ENCODE measurements around the gene REN. TPM values are rescaled to one million over a fixed set of nuclear protein-coding genes. Genes with fewer than 3 reads are reported as not detected.

REN gene
- total RNA-seq, 3 donors from 2014 or later = not detected

DNA sequence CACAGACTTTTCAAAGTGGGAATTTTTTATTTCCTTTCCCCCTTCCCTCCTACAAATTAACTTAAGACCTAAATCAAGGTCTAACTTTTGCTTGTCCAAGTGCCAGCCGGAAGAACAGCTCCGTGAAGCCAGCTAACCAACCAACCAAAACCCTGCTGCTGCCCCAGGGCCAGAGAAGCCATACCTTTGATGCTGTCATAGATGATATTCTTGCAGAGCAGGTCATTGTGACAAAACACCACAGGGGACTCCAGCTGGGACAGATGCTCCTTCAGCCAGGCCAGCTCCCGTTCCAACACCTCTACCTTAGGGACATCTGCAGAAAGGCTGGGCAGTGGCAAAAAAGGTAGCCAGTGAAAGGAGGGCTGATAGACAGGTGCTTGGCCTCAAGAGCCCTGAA, 25.0 kb downstream of the REN start:
- Mint-ChIP-seq H3K9me3 (no peaks in the 10 kb centered on the region), H3K27me3 (ENCODE audit: low read depth) (no peaks in the 10 kb centered on the region), H3K4me3 (no peak overlapping the region), H3K36me3 (ENCODE audit: insufficient read depth) (peaks cover 7% of the 10 kb centered on the region), H3K4me1 (ENCODE audit: low read depth) (no peaks in the 10 kb centered on the region)
- no peak for DNase-seq
- ATAC-seq = no peak

DNA sequence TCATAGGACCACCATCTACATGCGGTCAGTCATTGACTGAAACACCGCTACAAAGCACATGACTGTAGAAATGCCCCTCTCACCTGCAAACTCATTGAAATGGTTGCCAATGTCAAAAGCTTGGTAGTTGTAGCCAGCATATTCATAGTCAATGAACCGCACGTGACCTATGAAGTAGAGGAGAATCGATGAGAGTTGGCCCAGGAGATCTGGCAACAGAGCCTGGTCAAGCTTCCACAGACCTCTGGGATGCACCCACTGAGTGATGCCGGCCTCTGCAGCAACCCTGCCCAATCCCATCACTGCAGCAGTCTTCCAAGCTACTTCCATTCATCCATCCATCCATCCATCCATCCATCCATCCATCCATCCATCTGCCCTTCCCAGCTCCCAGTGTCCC, 26.2 kb downstream of the REN start:
- no peak overlapping the region for H3K4me3 Mint-ChIP-seq
- no peaks in the 10 kb centered on the region for H3K9me3 Mint-ChIP-seq
- no peak for ATAC-seq
- H3K4me1 Mint-ChIP-seq (ENCODE audit: low read depth) = no peaks in the 10 kb centered on the region
- H3K36me3 Mint-ChIP-seq (ENCODE audit: insufficient read depth) = peaks cover 7% of the 10 kb centered on the region
- no peaks in the 10 kb centered on the region for H3K27me3 Mint-ChIP-seq (ENCODE audit: low read depth)
- DNase-seq = no peak

- no peak for DNase-seq
- peaks cover 7% of the 10 kb centered on the region for H3K36me3 Mint-ChIP-seq (ENCODE audit: insufficient read depth)
- no peaks in the 10 kb centered on the region for H3K27me3 Mint-ChIP-seq (ENCODE audit: low read depth)
- H3K4me1 Mint-ChIP-seq (ENCODE audit: low read depth) = no peaks in the 10 kb centered on the region
- no peaks in the 10 kb centered on the region for H3K9me3 Mint-ChIP-seq
- no peak for ATAC-seq
- H3K4me3 Mint-ChIP-seq = no peak overlapping the region
Observed at GRCh38 chr1:204139088-204139487, 27.0 kb downstream of the REN start.

DNA sequence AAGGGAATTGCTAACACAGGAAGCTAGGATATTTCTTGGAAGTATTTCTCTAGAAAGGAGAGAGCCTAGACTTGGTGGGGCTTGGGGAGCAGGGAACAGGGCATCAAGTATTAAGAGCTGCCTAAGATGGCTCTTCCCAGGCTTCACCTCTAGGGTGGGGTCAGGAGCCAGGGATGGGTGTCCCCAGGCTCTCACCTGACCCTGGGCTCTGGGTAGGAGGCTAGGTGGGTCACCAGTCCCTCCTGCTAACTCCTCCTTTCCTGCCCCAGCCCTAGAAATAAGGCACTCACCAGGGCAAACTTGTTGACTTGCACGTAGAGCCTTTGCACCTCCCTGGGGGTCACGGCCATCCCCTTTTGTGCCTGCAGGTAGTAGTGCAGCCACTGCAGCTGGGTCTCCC, 29.3 kb downstream of the REN start:
- ATAC-seq = no peak
- H3K27me3 Mint-ChIP-seq (ENCODE audit: low read depth) = no peaks in the 10 kb centered on the region
- H3K4me1 Mint-ChIP-seq (ENCODE audit: low read depth) = no peaks in the 10 kb centered on the region
- no peak for DNase-seq
- H3K36me3 Mint-ChIP-seq (ENCODE audit: insufficient read depth) = peaks cover 7% of the 10 kb centered on the region
- no peak overlapping the region for H3K4me3 Mint-ChIP-seq
- no peaks in the 10 kb centered on the region for H3K9me3 Mint-ChIP-seq

GRCh38 chr1:204134103-204134502, 32.0 kb downstream of the REN start:
- no peaks in the 10 kb centered on the region for H3K9me3 Mint-ChIP-seq
- DNase-seq = no peak
- no peaks in the 10 kb centered on the region for H3K27me3 Mint-ChIP-seq (ENCODE audit: low read depth)
- peaks cover 3% of the 10 kb centered on the region for H3K36me3 Mint-ChIP-seq (ENCODE audit: insufficient read depth)
- no peak for ATAC-seq
- no peak overlapping the region for H3K4me3 Mint-ChIP-seq
- peaks cover 3% of the 10 kb centered on the region for H3K4me1 Mint-ChIP-seq (ENCODE audit: low read depth)

- H3K36me3 Mint-ChIP-seq (ENCODE audit: insufficient read depth) = no peaks in the 10 kb centered on the region
- no peaks in the 10 kb centered on the region for H3K9me3 Mint-ChIP-seq
- no peak for DNase-seq
- H3K4me3 Mint-ChIP-seq = no peak overlapping the region
- no peaks in the 10 kb centered on the region for H3K27me3 Mint-ChIP-seq (ENCODE audit: low read depth)
- H3K4me1 Mint-ChIP-seq (ENCODE audit: low read depth) = peaks cover 13% of the 10 kb centered on the region
- ATAC-seq = no peak
Observed at GRCh38 chr1:204132718-204133117, 33.4 kb downstream of the REN start.

DNA sequence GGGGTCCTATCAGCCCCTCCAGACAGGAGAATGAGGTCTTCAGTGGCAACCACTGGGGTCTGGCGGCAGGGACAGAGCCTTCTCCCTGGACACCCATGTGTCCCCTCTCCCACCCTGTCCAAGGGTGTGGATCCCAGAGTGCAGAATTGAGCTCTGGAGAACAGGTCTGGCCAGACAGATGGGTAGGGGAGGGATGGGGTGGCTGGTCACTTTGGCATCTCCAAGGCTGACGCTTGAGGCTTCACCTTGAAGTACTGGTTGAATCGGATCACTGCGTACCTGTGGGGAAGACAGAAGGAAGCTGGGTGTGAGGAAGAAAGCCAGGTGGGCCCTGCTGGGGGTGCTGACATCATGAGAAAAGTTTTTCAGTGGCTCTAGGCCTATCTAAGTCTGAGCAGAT, 34.2 kb downstream of the REN start:
- ATAC-seq (no peak), DNase-seq (no peak)
- Mint-ChIP-seq H3K4me3 (no peak overlapping the region), H3K4me1 (ENCODE audit: low read depth) (peaks cover 13% of the 10 kb centered on the region), H3K9me3 (no peaks in the 10 kb centered on the region), H3K36me3 (ENCODE audit: insufficient read depth) (no peaks in the 10 kb centered on the region), H3K27me3 (ENCODE audit: low read depth) (no peaks in the 10 kb centered on the region)

- H3K4me1 Mint-ChIP-seq (ENCODE audit: low read depth) = peaks cover 13% of the 10 kb centered on the region
- DNase-seq (no peak), ATAC-seq (no peak)
- H3K9me3 Mint-ChIP-seq = no peaks in the 10 kb centered on the region
- no peak overlapping the region for H3K4me3 Mint-ChIP-seq
- no peaks in the 10 kb centered on the region for H3K27me3 Mint-ChIP-seq (ENCODE audit: low read depth)
- H3K36me3 Mint-ChIP-seq (ENCODE audit: insufficient read depth) = no peaks in the 10 kb centered on the region
Observed at GRCh38 chr1:204130981-204131892, 34.9 kb downstream of the REN start.

- no peak overlapping the region for H3K4me3 Mint-ChIP-seq
- DNase-seq (no peak), ATAC-seq (no peak)
- peaks cover 13% of the 10 kb centered on the region for H3K4me1 Mint-ChIP-seq (ENCODE audit: low read depth)
- no peaks in the 10 kb centered on the region for H3K36me3 Mint-ChIP-seq (ENCODE audit: insufficient read depth)
- H3K9me3 Mint-ChIP-seq = no peaks in the 10 kb centered on the region
- H3K27me3 Mint-ChIP-seq (ENCODE audit: low read depth) = no peaks in the 10 kb centered on the region
Observed at GRCh38 chr1:204130178-204130577, 36.0 kb downstream of the REN start.

DNA sequence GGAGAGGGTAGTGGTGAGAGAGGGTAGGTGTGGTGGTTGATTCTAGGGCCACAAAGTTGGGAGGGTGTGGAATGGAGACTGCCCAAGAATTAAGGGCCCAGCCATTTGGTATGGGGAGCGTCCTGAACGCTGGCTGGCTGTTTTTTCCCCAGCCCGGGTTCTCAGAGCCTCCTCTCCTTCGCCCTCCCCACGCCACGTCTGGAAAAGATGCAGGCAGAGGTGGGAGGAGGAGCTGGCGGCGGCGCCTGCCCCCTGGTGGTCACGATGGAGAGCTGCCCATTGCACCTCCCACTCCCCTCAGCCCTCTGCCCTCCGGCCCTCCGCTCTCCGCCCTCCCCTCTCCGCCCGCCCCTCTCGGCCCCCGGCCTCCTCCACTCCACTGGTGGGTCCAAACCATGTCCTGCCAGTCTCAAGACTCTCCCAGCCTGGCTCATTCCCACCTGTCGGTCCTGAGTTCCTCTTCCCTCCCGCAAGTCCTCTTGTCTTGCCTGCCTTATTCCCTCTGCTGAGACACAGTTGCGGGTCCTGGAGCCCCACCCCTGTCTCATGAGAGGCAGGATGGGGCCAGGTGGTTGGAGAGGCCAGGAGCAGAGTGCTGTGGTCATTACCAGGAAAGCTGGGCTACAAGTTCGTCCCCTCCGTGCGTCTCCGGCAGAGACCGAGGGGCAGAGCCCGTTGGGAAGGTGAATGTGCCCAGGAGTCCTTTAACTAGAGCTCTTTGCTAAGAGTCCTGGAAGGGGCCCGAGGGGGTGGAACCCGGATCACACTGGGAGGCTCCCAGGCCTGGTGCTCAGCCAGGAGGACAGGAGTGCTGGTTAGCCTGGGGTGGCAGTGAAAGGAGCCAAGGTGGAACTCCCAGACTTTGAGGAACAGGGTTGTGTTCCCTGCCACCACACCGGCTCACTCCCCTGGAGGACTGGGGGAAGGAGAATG, 36.9 kb downstream of the REN start:
- ATAC-seq (peak; percentile 86 to 92), DNase-seq (peak; percentile 50)
- Mint-ChIP-seq H3K27me3 (ENCODE audit: low read depth) (no peaks in the 10 kb centered on the region), H3K4me3 (no peak overlapping the region), H3K4me1 (ENCODE audit: low read depth) (peaks cover 13% of the 10 kb centered on the region), H3K36me3 (ENCODE audit: insufficient read depth) (no peaks in the 10 kb centered on the region), H3K9me3 (no peaks in the 10 kb centered on the region)

DNA sequence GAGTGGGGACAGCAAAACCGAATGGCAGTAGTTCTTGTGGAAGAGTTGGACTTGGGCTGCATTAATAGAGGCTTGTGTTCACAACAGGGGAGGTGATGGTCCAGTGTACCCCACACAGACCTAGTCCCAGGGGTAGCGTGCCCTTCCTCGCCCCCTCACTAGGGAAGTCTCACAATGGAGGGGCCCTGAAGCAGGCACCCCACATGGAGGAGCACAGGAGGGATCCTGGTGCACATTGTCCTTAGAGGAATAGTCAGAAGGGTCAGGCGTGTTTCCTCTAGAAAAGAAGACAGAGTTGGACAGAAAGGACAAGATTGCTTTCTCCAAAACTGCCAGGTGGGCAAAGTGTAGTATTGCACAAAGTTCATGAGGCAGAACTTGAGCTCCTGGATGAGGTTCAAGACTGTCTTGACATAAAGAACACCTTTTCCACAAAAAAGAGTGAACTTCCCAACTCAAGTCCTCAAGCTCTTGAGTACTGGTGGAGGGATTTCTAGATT, 37.6 kb downstream of the REN start:
- no peak for DNase-seq
- H3K27me3 Mint-ChIP-seq (ENCODE audit: low read depth) = no peaks in the 10 kb centered on the region
- H3K36me3 Mint-ChIP-seq (ENCODE audit: insufficient read depth) = no peaks in the 10 kb centered on the region
- no peak overlapping the region for H3K4me3 Mint-ChIP-seq
- H3K9me3 Mint-ChIP-seq = no peaks in the 10 kb centered on the region
- ATAC-seq = peak; percentile 8 to 19
- peaks cover 13% of the 10 kb centered on the region for H3K4me1 Mint-ChIP-seq (ENCODE audit: low read depth)

GRCh38 chr1:204127597-204128242, 38.4 kb downstream of the REN start:
- Mint-ChIP-seq H3K4me3 (no peak overlapping the region), H3K27me3 (ENCODE audit: low read depth) (no peaks in the 10 kb centered on the region), H3K9me3 (no peaks in the 10 kb centered on the region), H3K4me1 (ENCODE audit: low read depth) (peaks cover 13% of the 10 kb centered on the region), H3K36me3 (ENCODE audit: insufficient read depth) (no peaks in the 10 kb centered on the region)
- ATAC-seq (no peak), DNase-seq (no peak)

GRCh38 chr1:204126956-204127355, 39.2 kb downstream of the REN start:
- ATAC-seq (no peak), DNase-seq (no peak)
- Mint-ChIP-seq H3K9me3 (no peaks in the 10 kb centered on the region), H3K4me1 (ENCODE audit: low read depth) (peaks cover 13% of the 10 kb centered on the region), H3K4me3 (no peak overlapping the region), H3K36me3 (ENCODE audit: insufficient read depth) (no peaks in the 10 kb centered on the region), H3K27me3 (ENCODE audit: low read depth) (no peaks in the 10 kb centered on the region)

GRCh38 chr1:204126386-204126785, 39.8 kb downstream of the REN start:
- no peak overlapping the region for H3K4me3 Mint-ChIP-seq
- ATAC-seq (no peak), DNase-seq (no peak)
- H3K4me1 Mint-ChIP-seq (ENCODE audit: low read depth) = peaks cover 13% of the 10 kb centered on the region
- H3K9me3 Mint-ChIP-seq = no peaks in the 10 kb centered on the region
- no peaks in the 10 kb centered on the region for H3K27me3 Mint-ChIP-seq (ENCODE audit: low read depth)
- no peaks in the 10 kb centered on the region for H3K36me3 Mint-ChIP-seq (ENCODE audit: insufficient read depth)
